GM12875 (cell line): ENCODE results near the gene CD80.

ENCODE experiments used
- H3K4me3 ChIP-seq: one replicate; pipeline ENCODE4 v1.5.1; 2011; ENCODE audit warnings: low read depth, low read length, control low read depth
- TF ChIP-seq, protein P1 (sequence below): IDR thresholded peaks from 2 replicates; pipeline ENCODE4 v1.5.1; 2011; ENCODE audit warnings: low read depth, mild to moderate bottlenecking, control low read depth, inconsistent platforms, low read length, moderate library complexity, borderline replicate concordance; ENCODE audit not compliant: insufficient read depth

CD80 gene, protein sequence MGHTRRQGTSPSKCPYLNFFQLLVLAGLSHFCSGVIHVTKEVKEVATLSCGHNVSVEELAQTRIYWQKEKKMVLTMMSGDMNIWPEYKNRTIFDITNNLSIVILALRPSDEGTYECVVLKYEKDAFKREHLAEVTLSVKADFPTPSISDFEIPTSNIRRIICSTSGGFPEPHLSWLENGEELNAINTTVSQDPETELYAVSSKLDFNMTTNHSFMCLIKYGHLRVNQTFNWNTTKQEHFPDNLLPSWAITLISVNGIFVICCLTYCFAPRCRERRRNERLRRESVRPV

DNA sequence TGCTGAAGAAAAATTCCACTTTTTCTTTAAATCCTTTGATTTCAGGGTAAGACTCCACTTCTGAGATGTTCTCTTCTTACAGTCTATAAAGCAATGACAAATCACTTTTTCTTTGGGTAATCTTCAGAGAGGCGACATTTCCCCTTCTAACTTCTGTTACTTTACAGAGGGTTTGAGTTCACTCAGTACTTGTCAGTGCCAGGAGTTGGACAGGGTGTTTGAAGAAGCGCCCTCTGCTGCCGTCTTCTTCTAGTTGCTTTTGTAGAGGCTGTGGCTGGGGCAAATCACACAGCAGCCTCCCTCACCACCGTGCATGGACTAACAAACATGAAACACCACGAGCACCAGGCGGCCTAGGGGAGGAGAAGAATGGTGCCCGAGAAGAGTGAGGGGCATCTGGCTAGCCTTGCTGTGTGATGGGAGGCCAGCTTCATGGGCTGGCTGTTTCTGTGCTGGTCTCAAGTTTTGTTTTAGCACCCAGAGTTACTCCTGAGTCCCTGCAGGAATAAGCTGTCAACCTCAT, at the start of gene CD80:
Gene CD80 (minus strand): TSS at position 174 of the 523 bp plus-strand sequence. CDS start 1,886 bp downstream, outside the sequence.
- TF ChIP-seq, protein P1, sequence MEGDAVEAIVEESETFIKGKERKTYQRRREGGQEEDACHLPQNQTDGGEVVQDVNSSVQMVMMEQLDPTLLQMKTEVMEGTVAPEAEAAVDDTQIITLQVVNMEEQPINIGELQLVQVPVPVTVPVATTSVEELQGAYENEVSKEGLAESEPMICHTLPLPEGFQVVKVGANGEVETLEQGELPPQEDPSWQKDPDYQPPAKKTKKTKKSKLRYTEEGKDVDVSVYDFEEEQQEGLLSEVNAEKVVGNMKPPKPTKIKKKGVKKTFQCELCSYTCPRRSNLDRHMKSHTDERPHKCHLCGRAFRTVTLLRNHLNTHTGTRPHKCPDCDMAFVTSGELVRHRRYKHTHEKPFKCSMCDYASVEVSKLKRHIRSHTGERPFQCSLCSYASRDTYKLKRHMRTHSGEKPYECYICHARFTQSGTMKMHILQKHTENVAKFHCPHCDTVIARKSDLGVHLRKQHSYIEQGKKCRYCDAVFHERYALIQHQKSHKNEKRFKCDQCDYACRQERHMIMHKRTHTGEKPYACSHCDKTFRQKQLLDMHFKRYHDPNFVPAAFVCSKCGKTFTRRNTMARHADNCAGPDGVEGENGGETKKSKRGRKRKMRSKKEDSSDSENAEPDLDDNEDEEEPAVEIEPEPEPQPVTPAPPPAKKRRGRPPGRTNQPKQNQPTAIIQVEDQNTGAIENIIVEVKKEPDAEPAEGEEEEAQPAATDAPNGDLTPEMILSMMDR = peak; percentile 72
- peak within 1 kb of the TSS; percentile 47 for H3K4me3 ChIP-seq

DNA sequence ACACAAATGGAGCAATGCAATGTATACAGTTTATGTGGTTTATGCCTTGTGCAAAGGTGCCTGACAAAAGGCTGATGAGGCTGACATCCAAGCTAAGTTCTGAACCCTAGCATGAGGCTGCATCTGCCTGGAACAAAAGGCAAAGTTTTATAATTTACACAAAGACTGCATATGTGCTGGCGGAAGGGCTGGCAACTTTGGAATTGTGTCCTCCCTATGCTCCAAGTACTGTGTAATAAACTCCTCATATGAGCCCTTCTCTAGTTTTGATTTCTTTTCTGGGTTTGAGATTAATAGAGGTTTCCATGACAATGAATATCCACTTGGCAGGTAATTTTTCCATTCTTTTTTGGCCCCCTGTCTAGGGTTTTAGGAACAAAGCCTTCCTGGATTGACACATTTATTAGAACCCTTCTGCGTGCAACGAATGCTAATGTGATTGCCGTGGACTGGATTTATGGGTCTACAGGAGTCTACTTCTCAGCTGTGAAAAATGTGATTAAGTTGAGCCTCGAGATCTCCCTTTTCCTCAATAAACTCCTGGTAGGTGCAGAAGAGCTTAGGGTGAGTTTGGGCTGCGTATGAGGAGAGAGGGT, 49.1 kb upstream of the CD80 start:
- TF ChIP-seq, protein P1 = no peak
- H3K4me3 ChIP-seq = no peak overlapping the region

GRCh38 chr3:119604878-119605277, 45.5 kb upstream of the CD80 start:
- TF ChIP-seq, protein P1 = no peak

DNA sequence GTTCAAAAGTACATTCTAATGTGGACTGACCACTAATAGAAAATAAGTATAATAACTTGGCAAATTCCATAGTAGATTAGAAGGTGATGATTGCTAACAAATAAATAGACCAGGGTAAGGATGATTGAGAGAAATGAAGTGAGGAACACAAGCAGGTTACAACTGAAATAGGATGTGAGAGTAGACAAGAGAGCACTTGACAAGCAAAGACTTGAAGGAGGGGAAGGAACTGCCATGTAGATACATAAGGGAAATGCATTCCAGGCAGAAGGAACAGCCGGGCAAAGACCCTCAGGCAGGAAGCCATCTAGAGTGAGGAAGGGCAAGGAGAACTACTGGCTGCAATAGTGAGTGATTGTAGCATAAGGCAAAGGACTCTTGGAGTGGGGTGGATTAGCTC, 43.3 kb upstream of the CD80 start:
- H3K4me3 ChIP-seq = no peak overlapping the region
- TF ChIP-seq, protein P1 = no peak

More at GRCh38 chr3:119604878-119605277, 45.5 kb upstream of the CD80 start:
- H3K4me3 ChIP-seq = no peak overlapping the region

DNA sequence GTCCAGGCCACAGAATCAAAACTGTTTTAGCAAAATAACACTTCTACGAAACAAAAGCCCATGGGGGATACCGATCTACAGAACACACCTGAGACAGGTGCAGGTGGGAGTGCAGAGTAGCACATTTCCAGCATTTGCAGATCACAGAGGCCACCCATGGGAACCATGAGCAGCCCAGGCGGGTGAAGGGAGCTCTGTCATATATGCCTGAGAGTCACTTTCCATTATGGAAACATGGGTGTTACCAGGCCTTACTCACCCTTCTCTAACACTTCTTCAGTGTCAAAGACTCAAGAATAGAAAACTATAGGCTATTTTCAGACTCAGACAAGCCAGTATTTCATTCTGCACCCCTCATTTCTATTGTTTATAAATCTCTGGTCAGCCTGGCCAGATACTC, 41.7 kb upstream of the CD80 start:
- no peak overlapping the region for H3K4me3 ChIP-seq
- TF ChIP-seq, protein P1 = no peak

GRCh38 chr3:119600732-119601131, 41.3 kb upstream of the CD80 start:
- TF ChIP-seq, protein P1 = peak; percentile 92

More at GRCh38 chr3:119600732-119601131, 41.3 kb upstream of the CD80 start:
- H3K4me3 ChIP-seq = peak overlapping the region; percentile 41
